ENCODE data around the gene MAP4K2.

DNA sequence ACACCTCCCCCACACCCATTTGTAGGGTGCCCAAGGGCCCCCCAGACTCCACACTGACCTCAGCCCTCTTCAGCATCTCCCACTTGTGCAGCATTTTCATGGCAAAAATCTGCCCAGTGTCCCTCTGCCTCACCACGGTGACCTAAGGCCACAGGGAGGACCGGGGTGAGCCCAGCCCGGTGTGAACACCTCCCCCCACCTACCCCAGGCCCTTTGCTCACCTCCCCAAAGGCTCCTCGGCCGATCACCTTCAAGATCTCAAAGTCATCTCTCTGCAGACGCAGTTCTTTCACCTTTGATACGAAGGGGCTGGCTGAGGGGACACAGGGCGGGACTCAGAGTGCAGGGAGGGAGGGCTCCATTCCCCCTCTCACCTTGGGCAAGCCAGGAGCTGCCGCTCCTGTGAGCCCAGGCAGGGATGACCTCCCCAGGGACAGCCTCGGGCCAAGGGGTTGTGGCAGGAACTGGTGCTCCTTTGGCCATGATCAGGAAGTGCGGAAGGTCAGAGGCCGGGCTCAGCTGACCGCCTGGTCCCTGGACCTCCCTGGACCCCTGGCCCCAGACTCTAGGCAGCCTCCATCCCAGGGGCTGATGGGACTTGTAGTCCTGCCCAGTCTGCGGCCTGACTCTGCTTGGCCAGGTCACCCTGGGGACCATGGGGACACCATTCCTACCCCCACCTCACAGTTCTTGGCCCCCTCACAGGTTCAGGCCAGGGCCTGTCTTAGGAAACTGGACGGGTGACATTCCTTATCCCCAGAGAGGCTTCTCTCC lies 38.8 kb upstream of the MAP4K2 start:
- TF ChIP-seq CTCF (IDR thresholded peaks at IDR 0.05): no peak
- TF ChIP-seq POLR2A (IDR thresholded peaks at IDR 0.05): no peak
